H9 (cell line): ENCODE measurements around the gene SPATA20. TPM values are rescaled to one million over a fixed set of nuclear protein-coding genes. Genes with fewer than 3 reads are reported as not detected.

ENCODE experiments used
- DNase-seq: peaks from one replicate; pipeline ENCODE4 v3.0.0-alpha.2; 2017
- H2AFZ ChIP-seq: one replicate; pipeline ENCODE4 v1.6.1; 2013; ENCODE audit warnings: mild to moderate bottlenecking, low read length, control low read depth, moderate library complexity
- H2AK5ac ChIP-seq: 2 replicates; pipeline ENCODE4 v1.6.1; 2013; ENCODE audit warnings: low read length, control low read depth, mixed read lengths; ENCODE audit not compliant: insufficient read length
- H2BK120ac ChIP-seq: one replicate; pipeline ENCODE4 v1.6.1; 2013; ENCODE audit warnings: low read depth, mild to moderate bottlenecking, low read length, control low read depth, inconsistent platforms; ENCODE audit not compliant: poor library complexity, severe bottlenecking
- H2BK12ac ChIP-seq: 2 replicates; pipeline ENCODE4 v1.6.1; 2013; ENCODE audit warnings: low read length, control low read depth, mixed read lengths, low read depth; ENCODE audit not compliant: insufficient read length
- H2BK15ac ChIP-seq: 2 replicates; pipeline ENCODE4 v1.6.1; 2013; ENCODE audit warnings: low read depth, low read length, control low read depth
- H2BK20ac ChIP-seq: one replicate; pipeline ENCODE4 v1.6.1; 2013; ENCODE audit warnings: low read depth, mild to moderate bottlenecking, low read length, control low read depth, inconsistent platforms; ENCODE audit not compliant: poor library complexity, severe bottlenecking
- H2BK5ac ChIP-seq: 2 replicates; pipeline ENCODE4 v1.6.1; 2013; ENCODE audit warnings: low read length, control low read depth, mixed read lengths; ENCODE audit not compliant: insufficient read length
- H3K14ac ChIP-seq: 2 replicates; pipeline ENCODE4 v1.6.1; 2013; ENCODE audit warnings: low read length, control low read depth; ENCODE audit not compliant: insufficient read depth
- H3K18ac ChIP-seq: 2 replicates; pipeline ENCODE4 v1.6.1; 2013; ENCODE audit warnings: low read depth, mild to moderate bottlenecking, mixed read lengths, low read length, control low read depth; ENCODE audit not compliant: insufficient read length
- H3K23ac ChIP-seq: 2 replicates; pipeline ENCODE4 v1.6.1; 2013; ENCODE audit warnings: low read length, control low read depth, mixed read lengths, low read depth; ENCODE audit not compliant: insufficient read length
- H3K23me2 ChIP-seq: 2 replicates; pipeline ENCODE4 v1.6.1; 2013; ENCODE audit warnings: low read depth, mild to moderate bottlenecking, mixed read lengths, low read length, control low read depth; ENCODE audit not compliant: insufficient read length, poor library complexity, severe bottlenecking
- H3K27ac ChIP-seq: 2 replicates; pipeline ENCODE4 v1.5.1; 2013; ENCODE audit warnings: low read length, control low read depth, mixed read lengths, low read depth; ENCODE audit not compliant: insufficient read length
- H3K27me3 ChIP-seq: 2 replicates; pipeline ENCODE4 v1.6.1; 2013; ENCODE audit warnings: low read length, control low read depth, inconsistent platforms; ENCODE audit not compliant: insufficient read depth
- H3K4ac ChIP-seq: 2 replicates; pipeline ENCODE4 v1.6.1; 2013; ENCODE audit warnings: low read depth, mild to moderate bottlenecking, control low read depth, inconsistent platforms, low read length, moderate library complexity
- H3K4me1 ChIP-seq: 2 replicates; pipeline ENCODE4 v1.6.1; 2013; ENCODE audit warnings: low read length, control low read depth, inconsistent platforms; ENCODE audit not compliant: insufficient read depth
- H3K4me2 ChIP-seq: 2 replicates; pipeline ENCODE4 v1.6.1; 2013; ENCODE audit warnings: low read length, control low read depth, mixed read lengths; ENCODE audit not compliant: insufficient read length, insufficient read depth
- H3K56ac ChIP-seq: 2 replicates; pipeline ENCODE4 v1.6.1; 2013; ENCODE audit warnings: low read depth, mild to moderate bottlenecking, mixed read lengths, low read length, control low read depth; ENCODE audit not compliant: insufficient read length
- H3K79me1 ChIP-seq: 2 replicates; pipeline ENCODE4 v1.6.1; 2013; ENCODE audit warnings: low read depth, mild to moderate bottlenecking, moderate library complexity, low read length, control low read depth, inconsistent platforms; ENCODE audit not compliant: insufficient read depth, poor library complexity, severe bottlenecking
- H3K79me2 ChIP-seq: 2 replicates; pipeline ENCODE4 v1.6.1; 2013; ENCODE audit warnings: low read length, control low read depth, inconsistent platforms; ENCODE audit not compliant: insufficient read depth
- H3K9ac ChIP-seq: 2 replicates; pipeline ENCODE4 v1.6.1; 2013; ENCODE audit warnings: low read length, control low read depth, mixed read lengths; ENCODE audit not compliant: insufficient read length; ENCODE audit errors: extremely low read depth
- H3K9me3 ChIP-seq: one replicate; pipeline ENCODE4 v1.6.1; 2013; ENCODE audit warnings: low read depth, low read length, inconsistent platforms; ENCODE audit not compliant: control insufficient read depth
- H3T11ph ChIP-seq: one replicate; pipeline ENCODE4 v1.6.1; 2013; ENCODE audit warnings: mild to moderate bottlenecking, low read length, control low read depth, inconsistent platforms
- H4K20me1 ChIP-seq: one replicate; pipeline ENCODE4 v1.6.1; 2013; ENCODE audit not compliant: control insufficient read depth, insufficient read length, insufficient read depth
- H4K5ac ChIP-seq: 2 replicates; pipeline ENCODE4 v1.6.1; 2013; ENCODE audit warnings: low read depth, mild to moderate bottlenecking, mixed read lengths, low read length, control low read depth; ENCODE audit not compliant: insufficient read length
- H4K8ac ChIP-seq: replicated peaks from 2 replicates; pipeline ENCODE4 v1.6.1; 2013; ENCODE audit warnings: low read length, control low read depth, mixed read lengths, low read depth; ENCODE audit not compliant: insufficient read length
- H4K91ac ChIP-seq: 2 replicates; pipeline ENCODE4 v1.6.1; 2013; ENCODE audit warnings: low read depth, mild to moderate bottlenecking, moderate library complexity, mixed read lengths, low read length, control low read depth; ENCODE audit not compliant: insufficient read length
- H3K27ac Mint-ChIP-seq, 3 experiments: 2 replicates in 2 of 3; 3 replicates in 1 of 3; pipeline ENCODE4 v1.8.0; 2020 to 2021; ENCODE audit warnings: mixed read lengths in 3 of 3, mild to moderate bottlenecking in 1 of 3, moderate library complexity in 1 of 3
- H3K27me3 Mint-ChIP-seq: 2 replicates; pipeline ENCODE4 v1.8.0; 2021; ENCODE audit warnings: low read depth, mild to moderate bottlenecking, moderate library complexity, mixed read lengths
- H3K36me3 Mint-ChIP-seq, 3 experiments: 2 replicates in 2 of 3; 3 replicates in 1 of 3; pipeline ENCODE4 v1.8.0; 2020 to 2021; ENCODE audit warnings: low read depth in 3 of 3, mixed read lengths in 3 of 3; ENCODE audit not compliant: insufficient read depth in 1 of 3
- H3K4me1 Mint-ChIP-seq, 2 experiments: 2 replicates each; pipeline ENCODE4 v1.8.0; 2020; ENCODE audit warnings: mixed read lengths in 2 of 2
- H3K4me3 Mint-ChIP-seq, 2 experiments: 2 replicates in 1 of 2; 3 replicates in 1 of 2; pipeline ENCODE4 v1.8.0; 2020 to 2021; ENCODE audit warnings: mild to moderate bottlenecking in 2 of 2, mixed read lengths in 2 of 2, moderate library complexity in 1 of 2
- H3K9me3 Mint-ChIP-seq, 2 experiments: 2 replicates in 1 of 2; 3 replicates in 1 of 2; pipeline ENCODE4 v1.8.0; 2020; ENCODE audit warnings: mild to moderate bottlenecking in 2 of 2, mixed read lengths in 2 of 2, moderate library complexity in 1 of 2
- CTCF ChIP-seq: fragments of 200-600 bp; sonication (generic); conservative IDR thresholded peaks from 3 replicates; pipeline ENCODE4 v1.8.0; 2021; ENCODE audit warnings: antibody characterized with exemption, mild to moderate bottlenecking
- WGBS: extraction: QIAGEN DNeasy Blood & Tissue Kit; methylation state at CpG from one replicate; pipeline ENCODE4 v1.1.7; 2013; ENCODE audit warnings: missing lambda C conversion rate, low lambda C conversion rate, mixed read lengths; ENCODE audit not compliant: insufficient read length; ENCODE audit errors: extremely low coverage; 5-methylcytosine and 5-hydroxymethylcytosine counted together
- total RNA-seq: library from RNA; stranded (reverse); gene quantifications from 2 replicates; pipeline ENCODE4 v1.2.1, GENCODE V29; 2021

The SPATA20 gene
- total RNA-seq, 1 experiment from 2014 or later, result 23.9 TPM

- no peak overlapping the region for H3K4me2 ChIP-seq
Observed at GRCh38 chr17:50569592-50569991, 22.6 kb downstream of the SPATA20 start.

More at GRCh38 chr17:50569592-50569991, 22.6 kb downstream of the SPATA20 start:
- Histone ChIP-seq H4K5ac (no peak overlapping the region), H3K4ac (no peak overlapping the region), H3K18ac (no peak overlapping the region), H3K23ac (no peak overlapping the region), H3K9me3 (no peaks in the 10 kb centered on the region), H3K27me3 (peaks cover 13% of the 10 kb centered on the region; the same call in 1 of the 2 replicates), H3K56ac (no peak overlapping the region), H3K79me2 (no peaks in the 10 kb centered on the region), H3K4me1 (0 out of 2 replicates have a peak, but pooled peaks cover 2% of the 10 kb centered on the region), H3K14ac (no peak overlapping the region), H4K91ac (no peak overlapping the region), H3K79me1 (no peaks in the 10 kb centered on the region), H4K8ac (no peak overlapping the region), H3K27ac (no peak overlapping the region), H2AFZ (no peak overlapping the region), H2AK5ac (no peak overlapping the region), H3K9ac (no peak overlapping the region), H3K23me2 (no peaks in the 10 kb centered on the region), H2BK12ac (no peak overlapping the region), H3T11ph (no peak overlapping the region), H4K20me1 (no peaks in the 10 kb centered on the region), H2BK20ac (no peak overlapping the region), H2BK15ac (no peak overlapping the region), H2BK120ac (no peak overlapping the region), H2BK5ac (no peak overlapping the region)
- no peak overlapping the region for H3K27ac Mint-ChIP-seq
- no peak overlapping the region for H3K4me3 Mint-ChIP-seq
- no peak for DNase-seq
- H3K4me1 Mint-ChIP-seq, result peaks cover 27 to 50% of the 10 kb centered on the region in 2 experiments
- peaks cover 48% of the 10 kb centered on the region for H3K27me3 Mint-ChIP-seq
- H3K36me3 Mint-ChIP-seq, result peaks cover 0 to 5% (median 2%) of the 10 kb centered on the region in 3 experiments; a peak in 2 of 7 replicates
- H3K9me3 Mint-ChIP-seq, result no peaks in the 10 kb centered on the region
- TF ChIP-seq CTCF, result no peak
- WGBS, result no CpG with 5 or more reads among the region's 7 CpGs
